ENCODE measurements around the gene ASB16.
"Not testable (repeated sequence)": the region's sequence is repeated elsewhere in the genome, so short reads cannot be mapped to it uniquely, and the experiment has no call there.

Gene ASB16, protein sequence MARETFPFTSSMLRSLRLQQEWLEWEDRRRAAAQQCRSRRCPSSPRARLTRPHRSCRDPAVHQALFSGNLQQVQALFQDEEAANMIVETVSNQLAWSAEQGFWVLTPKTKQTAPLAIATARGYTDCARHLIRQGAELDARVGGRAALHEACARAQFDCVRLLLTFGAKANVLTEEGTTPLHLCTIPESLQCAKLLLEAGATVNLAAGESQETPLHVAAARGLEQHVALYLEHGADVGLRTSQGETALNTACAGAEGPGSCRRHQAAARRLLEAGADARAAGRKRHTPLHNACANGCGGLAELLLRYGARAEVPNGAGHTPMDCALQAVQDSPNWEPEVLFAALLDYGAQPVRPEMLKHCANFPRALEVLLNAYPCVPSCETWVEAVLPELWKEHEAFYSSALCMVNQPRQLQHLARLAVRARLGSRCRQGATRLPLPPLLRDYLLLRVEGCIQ

GRCh38 chr17:44170499-44171201 lies at the start of gene ASB16:
ASB16 (plus strand) TSS chr17:44170704; CDS start chr17:44170790, 86 bp downstream.
- peak; percentile 45 for DNase-seq (ENCODE audit: low read depth)

DNA sequence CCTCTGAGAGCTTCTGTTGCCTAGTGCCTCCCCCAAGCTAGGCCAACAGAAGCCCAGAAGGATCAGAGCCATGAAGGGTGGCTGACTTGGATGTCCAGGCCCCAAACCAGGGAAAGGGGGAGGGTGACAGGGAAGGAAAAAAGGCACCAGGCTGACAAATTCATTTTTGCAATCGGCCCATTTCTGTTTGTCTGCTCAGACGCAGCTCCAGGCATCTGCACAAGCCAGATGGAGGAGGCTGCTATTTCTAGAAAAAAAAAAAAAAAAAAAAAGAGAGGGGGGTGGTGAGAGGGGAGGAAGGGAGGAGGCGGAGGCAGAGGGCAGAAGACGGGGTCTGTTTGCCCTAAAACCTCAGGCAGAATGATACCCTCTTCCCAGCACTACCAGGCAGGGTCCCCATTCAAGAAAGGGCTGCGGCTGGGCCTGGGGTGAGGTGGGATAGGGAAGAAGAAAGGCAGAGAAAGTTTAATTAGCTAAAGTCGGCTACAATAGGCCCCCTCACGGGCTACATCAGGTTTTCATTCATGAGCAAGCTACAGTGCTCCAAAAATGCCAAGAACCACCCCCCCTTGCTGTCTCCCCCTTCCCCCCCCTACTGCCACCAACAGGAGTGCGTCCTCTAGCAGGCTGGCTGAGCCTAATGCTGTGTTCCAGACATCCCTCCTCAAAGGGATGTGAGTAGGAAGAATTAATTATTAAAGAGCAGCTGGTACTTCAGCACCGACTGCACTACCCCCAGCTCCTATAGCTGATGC lies 49.5 kb upstream of the ASB16 start:
- DNase-seq (ENCODE audit: low read depth) = no peak

DNA sequence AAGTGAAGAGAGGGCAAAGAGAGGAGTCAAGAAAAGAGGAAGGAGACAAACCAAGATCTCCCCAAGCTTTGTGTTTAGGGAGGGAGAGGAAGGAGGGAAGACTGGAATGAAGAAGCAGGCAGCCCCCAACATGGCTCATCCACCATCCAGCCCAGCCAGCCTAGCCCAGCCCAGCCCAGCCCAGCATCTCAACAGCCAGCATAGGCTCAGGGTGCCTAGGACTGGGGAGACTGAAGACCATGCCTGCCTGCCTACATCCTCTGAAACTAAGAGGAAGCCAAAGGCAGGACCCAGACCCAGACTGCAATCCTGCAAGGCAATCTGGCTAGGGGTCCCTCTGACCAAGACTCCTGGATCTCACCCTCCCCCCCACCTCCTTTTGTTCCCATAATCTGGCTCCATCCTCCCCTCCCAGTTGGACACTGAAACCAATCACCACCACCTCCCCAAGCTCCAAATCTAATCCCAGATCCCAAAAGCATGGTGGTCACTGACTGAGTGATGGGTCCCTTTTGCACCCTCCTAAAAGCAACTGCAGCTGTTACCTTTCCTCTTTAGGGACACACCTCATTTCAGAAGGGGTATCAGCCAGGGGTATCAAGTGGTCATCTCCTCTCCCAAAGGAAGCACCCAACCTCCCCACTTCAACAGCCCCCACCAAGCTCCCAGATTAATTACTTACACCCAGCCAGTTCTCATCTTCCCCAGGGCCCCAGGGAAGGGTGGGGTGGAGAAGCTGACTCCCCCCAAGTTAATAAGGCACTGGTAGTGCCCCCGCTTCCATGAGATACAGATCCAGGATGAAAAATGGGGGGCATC lies 48.3 kb upstream of the ASB16 start:
- DNase-seq (ENCODE audit: low read depth) = no peak

DNA sequence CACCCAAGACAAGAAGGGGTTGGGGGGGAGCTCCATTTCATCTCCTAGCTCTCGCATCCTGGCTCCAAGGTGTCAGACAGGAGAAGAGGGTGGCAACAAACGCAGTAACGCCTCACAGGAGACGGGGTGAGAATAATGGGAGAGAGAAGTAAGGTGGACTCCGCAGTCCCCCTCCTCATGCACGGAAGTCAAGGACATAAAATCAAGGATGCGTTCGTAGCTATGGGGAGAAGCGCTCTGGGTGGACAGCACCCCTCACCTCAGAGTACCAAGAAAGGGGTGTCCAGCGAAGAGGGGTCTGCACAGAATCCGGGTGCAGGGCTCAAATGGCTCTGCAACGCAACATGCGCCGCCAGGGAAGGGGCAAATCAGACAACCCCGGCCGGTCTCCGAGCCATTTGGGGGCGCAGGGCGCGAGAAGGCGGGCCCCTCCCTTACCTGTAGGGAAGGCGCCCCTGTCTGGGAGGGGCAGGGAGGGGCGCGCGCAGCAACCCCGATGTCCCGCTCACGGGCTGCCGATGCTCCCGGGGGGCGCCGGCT lies 47.6 kb upstream of the ASB16 start:
- no peak for DNase-seq (ENCODE audit: low read depth)

GRCh38 chr17:44123356-44124117 lies 47.0 kb upstream of the ASB16 start, which contains the start of gene HDAC5:
HDAC5 (minus strand) TSS chr17:44123641; CDS start chr17:44117515, 6,126 bp downstream.
- peak; percentile 91 for DNase-seq (ENCODE audit: low read depth)

- no peak for DNase-seq (ENCODE audit: low read depth)
Observed at GRCh38 chr17:44124118-44124438, 46.4 kb upstream of the ASB16 start.

- no peak for DNase-seq (ENCODE audit: low read depth)
Observed at GRCh38 chr17:44128383-44128782, 42.1 kb upstream of the ASB16 start.

DNA sequence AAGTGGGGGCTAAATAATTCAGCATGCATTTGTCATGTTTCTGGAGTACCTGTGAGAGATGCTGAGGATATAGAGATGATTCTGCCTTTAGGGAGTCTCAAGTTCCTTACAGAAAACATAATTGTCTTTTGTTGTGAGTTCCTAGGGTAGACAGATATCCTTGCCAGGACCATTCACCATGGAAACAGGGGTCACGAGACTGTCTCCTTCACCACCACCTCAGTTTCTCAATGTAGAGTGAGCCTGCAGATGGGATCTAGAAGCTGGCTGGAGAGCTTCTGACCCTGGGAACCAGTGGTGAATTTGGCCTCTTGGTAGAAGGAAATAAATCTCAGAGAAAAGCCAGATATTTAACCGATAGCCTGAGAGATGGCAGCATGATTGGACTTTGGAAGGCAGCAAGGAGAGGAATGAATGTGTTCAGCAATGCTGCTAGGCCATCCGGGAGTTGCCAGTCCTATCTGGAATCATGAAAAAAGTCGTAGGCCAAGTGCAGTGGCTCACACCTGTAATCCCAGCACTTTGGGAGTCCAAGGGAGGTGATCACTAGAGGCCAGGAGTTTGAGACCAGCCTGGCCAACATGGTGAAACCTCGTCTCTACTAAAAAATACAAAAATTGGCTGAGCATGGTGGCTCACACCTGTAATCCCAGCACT lies 39.7 kb upstream of the ASB16 start:
- DNase-seq (ENCODE audit: low read depth) = no peak

DNA sequence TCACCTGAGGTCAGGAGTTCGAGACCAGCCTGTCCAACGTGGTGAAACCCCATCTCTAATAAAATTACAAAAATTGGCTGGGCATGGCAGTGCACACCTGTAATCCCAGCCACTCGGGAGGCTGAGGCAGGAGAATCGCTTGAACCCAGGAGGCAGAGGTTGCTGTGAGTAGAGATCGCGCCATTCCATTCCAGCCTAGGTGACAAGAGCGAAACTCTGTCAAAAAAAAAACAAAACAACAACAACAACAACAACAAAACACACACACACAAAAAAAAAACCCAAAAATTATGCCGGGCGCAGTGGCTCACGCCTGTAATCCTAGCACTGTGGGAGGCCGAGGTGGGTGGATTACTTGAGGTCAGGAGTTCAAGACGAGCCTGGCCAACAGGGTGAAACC lies 39.1 kb upstream of the ASB16 start:
- not testable (repeated sequence) for DNase-seq (ENCODE audit: low read depth)

DNA sequence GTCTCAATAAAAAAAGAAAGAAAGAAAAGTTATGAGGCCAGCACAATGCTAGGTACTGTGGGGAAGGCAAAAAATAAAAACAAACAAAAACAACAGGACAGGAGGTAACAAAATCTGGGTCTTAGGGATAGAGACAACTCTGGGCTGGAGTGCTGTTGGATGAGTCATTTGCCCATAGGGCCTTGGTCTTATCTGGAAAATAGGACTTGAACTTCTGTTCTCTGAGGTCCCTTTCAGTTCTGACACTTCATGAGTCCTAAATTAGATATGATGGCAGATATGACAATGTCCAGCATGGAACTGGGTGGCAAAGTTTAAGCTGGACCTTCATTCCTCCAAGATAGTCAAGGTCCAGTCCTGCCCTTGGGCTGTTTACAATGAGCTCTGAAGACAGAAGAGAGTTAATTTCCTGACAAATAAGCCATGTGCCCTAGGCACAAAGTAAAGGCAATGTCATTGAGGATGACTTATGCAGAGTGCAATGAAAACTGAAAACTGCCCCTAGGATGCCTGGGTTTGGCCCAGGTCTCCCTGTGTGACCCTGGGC lies 38.2 kb upstream of the ASB16 start:
- peak; percentile 23 for DNase-seq (ENCODE audit: low read depth)

GRCh38 chr17:44133918-44134476 lies 36.5 kb upstream of the ASB16 start:
- no peak for DNase-seq (ENCODE audit: low read depth)

GRCh38 chr17:44134752-44135568 lies 35.5 kb upstream of the ASB16 start:
- no peak for DNase-seq (ENCODE audit: low read depth)

DNA sequence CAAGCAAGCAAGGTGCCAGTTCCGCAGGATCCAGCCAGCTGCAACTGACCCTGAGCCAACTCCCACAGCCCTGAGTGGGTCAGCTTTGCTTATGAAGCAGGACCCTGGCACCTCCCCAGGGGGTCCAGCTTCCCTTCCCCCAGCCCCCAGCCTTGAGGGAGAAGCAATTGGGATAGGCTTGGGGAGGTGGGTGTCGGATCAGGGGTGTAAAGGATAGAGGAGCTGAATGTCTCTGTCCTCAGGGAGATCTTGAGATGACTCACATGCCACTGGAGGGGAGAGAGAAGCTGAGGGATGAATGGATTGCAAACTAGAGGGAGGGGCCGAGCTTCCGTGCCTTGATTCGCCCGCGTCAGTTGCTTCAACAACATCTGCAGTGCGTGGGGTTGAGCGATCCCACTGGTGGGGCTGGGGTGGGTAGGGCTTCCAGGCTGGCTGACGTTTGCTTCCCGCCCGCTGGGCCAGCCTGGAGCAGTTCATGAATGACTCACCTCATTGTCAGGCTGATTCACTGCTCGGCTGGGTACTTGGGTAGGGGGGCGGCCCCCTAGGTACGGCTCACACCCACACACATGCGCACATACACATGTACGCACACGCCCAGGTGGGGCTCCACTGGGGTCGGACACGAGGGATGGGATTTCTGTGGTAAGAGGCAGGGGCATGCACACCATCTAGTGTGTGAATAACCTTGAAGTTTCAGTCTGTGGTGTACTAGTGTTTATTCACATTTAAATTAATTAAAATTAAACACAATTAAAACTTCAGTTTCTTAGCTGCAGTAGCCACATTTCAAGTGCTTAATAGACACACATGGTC lies 32.4 kb upstream of the ASB16 start:
- peak; percentile 100 for DNase-seq (ENCODE audit: low read depth)

DNA sequence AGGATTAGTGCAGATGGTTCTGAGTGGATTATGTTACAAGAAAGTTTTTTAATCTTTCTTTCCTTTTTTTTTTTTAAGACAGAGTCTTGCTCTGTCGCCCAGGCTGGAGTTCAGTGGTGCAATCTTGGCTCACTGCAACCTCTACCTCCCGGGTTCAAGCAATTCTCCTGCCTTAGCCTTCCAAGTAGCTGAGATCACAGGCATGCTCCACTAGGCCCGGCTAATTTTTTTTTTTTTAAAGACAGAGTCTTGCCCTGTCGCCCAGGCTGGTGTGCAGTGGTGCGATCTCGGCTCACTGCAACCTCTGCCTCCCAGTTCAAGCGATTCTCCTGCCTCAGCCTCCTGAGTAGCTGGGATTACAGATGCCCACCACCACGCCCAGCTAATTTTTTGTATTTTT lies 26.6 kb upstream of the ASB16 start:
- DNase-seq (ENCODE audit: low read depth) = not testable (repeated sequence)

DNA sequence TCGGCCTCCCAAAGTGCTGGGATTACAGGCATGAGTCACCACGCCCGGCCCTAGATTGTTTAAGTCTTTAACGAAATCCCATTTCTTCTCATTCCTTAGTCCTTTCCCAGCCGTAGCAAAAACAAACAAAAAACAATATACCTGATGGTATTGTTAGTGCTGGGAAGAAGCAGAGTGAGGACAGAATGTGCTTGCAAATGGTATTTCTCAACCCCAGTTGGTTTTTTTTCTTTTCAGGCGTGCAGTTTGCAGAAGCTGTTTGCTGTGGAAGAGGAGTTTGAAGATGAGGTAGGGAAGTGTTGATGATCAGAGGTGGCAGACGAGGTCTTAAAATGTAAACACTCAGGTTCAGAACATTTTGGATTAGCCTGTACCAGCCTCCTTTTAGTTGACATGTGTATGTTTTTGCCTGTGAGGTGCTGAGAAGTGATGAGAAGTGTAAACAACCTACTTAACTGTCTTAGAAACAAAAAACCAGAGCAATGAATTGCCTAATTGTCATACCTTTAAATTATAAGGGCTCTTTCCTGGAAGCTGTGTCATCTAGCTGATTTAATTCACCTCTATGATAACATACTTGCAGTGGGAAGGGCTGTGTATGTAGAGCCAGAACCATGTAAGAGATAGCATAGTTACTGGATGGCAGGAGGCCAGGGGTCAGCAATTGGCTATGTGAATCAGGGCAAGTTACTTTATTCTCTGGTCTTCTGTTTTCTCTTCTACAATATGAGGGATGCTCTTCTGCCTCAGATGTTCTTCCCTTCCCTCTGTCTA lies 25.4 kb upstream of the ASB16 start:
- peak; percentile 88 for DNase-seq (ENCODE audit: low read depth)

GRCh38 chr17:44146375-44147346 lies 23.8 kb upstream of the ASB16 start:
- DNase-seq (ENCODE audit: low read depth) = peak; percentile 34
